Stimulated activated effector memory CD8-positive, alpha-beta T cell treated with anti-CD3 and anti-CD28 coated beads, Interleukin-12 subunit alpha, Interleukin-12 subunit beta, amount 100 ng/mL, for 72 hours (primary cell): ENCODE measurements around the gene TTN.

Experiments used
- ATAC-seq: fragments of 150-1000 bp; cut with Tn5 transposase; 2 replicates; pipeline ENCODE4 v1.10.0; 2021
- DNase-seq, 2 donors: peaks; one replicate each; pipeline ENCODE4 v3.0.0; 2021 to 2022; ENCODE audit warnings: low spot score in 2 of 2
- H3K27ac Mint-ChIP-seq: one replicate; pipeline ENCODE4 v1.8.0; 2022; ENCODE audit warnings: mild to moderate bottlenecking, mixed read lengths
- H3K36me3 Mint-ChIP-seq: one replicate; pipeline ENCODE4 v1.8.0; 2022; ENCODE audit warnings: mild to moderate bottlenecking, mixed read lengths
- H3K4me1 Mint-ChIP-seq: one replicate; pipeline ENCODE4 v1.8.0; 2022; ENCODE audit warnings: mixed read lengths
- H3K4me3 Mint-ChIP-seq: one replicate; pipeline ENCODE4 v1.8.0; 2022; ENCODE audit warnings: mild to moderate bottlenecking, mixed read lengths
- H3K9me3 Mint-ChIP-seq: one replicate; pipeline ENCODE4 v1.8.0; 2022; ENCODE audit warnings: mixed read lengths

Gene TTN

DNA sequence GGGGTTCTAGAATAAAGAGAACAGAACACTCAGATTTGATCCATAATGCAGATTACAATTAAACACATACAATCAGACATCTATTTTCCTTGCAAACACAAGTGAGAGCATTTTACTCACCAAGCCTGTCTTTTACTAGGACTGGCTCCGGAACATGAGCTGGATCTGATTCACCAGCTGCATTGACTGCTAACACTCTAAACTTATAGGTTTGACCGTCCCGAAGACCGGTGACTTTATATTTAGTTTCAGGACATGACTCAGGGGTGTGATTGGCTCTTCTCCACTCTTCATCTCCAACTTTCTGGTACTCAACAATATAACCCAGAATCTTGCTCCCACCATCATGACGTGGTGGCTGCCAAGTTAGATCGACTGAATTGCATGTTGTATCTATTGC is 214.6 kb downstream of the TTN start:
- H3K36me3 Mint-ChIP-seq = peaks cover 10% of the 10 kb centered on the region

DNA sequence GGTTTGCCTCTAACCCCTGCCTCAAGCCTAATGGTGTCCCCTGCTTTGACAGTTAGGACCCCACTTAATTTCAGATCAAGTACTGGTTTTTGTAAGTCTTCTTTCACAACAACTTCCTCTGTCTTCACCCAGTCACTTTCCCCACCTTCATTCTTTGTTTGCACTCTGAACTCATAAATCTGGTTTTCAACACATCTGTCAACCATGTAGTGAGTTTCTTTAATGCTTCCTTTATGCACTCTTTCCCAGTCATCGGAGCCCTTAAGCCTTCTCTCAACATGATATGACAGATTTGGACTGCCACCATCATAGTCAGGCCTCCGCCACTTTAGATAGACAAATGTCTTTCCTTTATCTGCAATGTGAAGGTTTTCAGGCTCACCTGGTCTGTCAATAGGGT is 217.9 kb downstream of the TTN start:
- ATAC-seq (no peak), DNase-seq (no peak)
- H3K4me1 Mint-ChIP-seq = no peaks in the 10 kb centered on the region
- H3K4me3 Mint-ChIP-seq = no peak overlapping the region
- H3K36me3 Mint-ChIP-seq = peaks cover 5% of the 10 kb centered on the region
- H3K27ac Mint-ChIP-seq = peak overlapping the region; percentile 7
- H3K9me3 Mint-ChIP-seq = no peaks in the 10 kb centered on the region

More for the DNA sequence above, 214.6 kb downstream of the TTN start:
- no peak overlapping the region for H3K27ac Mint-ChIP-seq
- DNase-seq (no peak), ATAC-seq (no peak)
- no peak overlapping the region for H3K4me3 Mint-ChIP-seq
- H3K4me1 Mint-ChIP-seq = no peaks in the 10 kb centered on the region
- H3K9me3 Mint-ChIP-seq = no peaks in the 10 kb centered on the region

DNA sequence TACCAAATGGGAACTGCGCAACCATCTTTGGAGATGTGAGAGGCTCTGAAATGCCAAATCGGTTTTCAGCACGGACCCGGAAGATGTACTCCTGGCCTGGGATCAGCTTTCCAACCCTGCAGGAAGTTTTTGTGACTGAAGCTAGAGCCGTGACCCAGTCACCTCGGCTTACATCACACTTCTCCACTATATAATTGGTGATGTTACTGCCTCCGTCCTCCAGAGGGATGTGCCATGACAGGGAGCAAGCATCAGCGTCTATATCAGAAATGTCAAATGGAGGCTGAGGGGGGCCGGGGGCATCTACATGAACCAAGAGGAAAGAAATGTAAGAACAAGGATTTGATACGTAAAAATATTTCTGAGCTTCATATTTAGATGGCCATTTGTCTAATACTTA is 222.6 kb downstream of the TTN start:
- no peak for DNase-seq

GRCh38 chr2:178579006-178579405 is 228.2 kb downstream of the TTN start:
- no peak overlapping the region for H3K4me3 Mint-ChIP-seq
- DNase-seq (no peak), ATAC-seq (no peak)
- no peak overlapping the region for H3K27ac Mint-ChIP-seq
- peaks cover 11% of the 10 kb centered on the region for H3K36me3 Mint-ChIP-seq
- no peaks in the 10 kb centered on the region for H3K4me1 Mint-ChIP-seq
- no peaks in the 10 kb centered on the region for H3K9me3 Mint-ChIP-seq

More for the DNA sequence above, 222.6 kb downstream of the TTN start:
- H3K4me3 Mint-ChIP-seq = no peak overlapping the region
- no peak for ATAC-seq
- H3K9me3 Mint-ChIP-seq = no peaks in the 10 kb centered on the region
- no peaks in the 10 kb centered on the region for H3K36me3 Mint-ChIP-seq
- no peak overlapping the region for H3K27ac Mint-ChIP-seq
- H3K4me1 Mint-ChIP-seq = no peaks in the 10 kb centered on the region

DNA sequence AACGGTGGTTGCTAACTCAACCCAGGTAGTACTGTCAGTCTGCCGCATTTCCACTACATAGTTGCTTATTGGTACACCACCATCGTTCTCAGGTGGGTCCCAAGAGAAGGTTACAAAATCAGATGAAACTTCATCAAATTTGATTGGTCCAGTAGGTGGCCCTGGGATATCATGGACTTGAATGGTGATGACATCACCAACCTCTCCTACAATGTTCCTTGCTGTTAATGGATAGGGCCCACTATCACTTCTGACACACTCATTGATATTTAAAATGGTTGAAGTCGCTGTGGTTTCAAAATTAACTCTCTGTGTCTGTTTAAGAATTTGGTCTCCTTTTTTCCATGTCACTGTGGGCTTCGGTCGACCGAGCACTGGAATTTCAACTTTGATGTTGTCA is 232.4 kb downstream of the TTN start:
- peaks cover 21% of the 10 kb centered on the region for H3K36me3 Mint-ChIP-seq
- DNase-seq (no peak), ATAC-seq (no peak)
- H3K4me3 Mint-ChIP-seq = no peak overlapping the region
- H3K9me3 Mint-ChIP-seq = peaks cover 2% of the 10 kb centered on the region
- H3K4me1 Mint-ChIP-seq = no peaks in the 10 kb centered on the region
- no peak overlapping the region for H3K27ac Mint-ChIP-seq

DNA sequence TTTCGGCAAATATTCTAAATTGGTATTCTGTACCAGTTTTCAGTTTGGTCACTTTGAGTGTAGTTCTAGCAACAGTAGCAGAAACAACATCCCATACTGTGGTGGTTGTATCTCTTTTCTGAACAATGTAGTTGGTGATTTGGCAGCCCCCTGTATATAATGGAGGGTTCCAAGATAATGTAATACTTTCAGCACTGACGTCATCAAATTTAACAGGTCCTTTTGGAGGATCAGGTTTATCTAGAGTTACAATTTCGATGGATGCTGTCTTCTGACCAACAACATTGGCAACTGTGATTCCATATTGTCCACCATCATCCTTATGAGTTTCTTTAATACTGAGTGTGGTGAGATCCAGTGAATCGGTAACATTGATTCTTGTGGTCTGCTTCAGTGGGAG is 239.0 kb downstream of the TTN start:
- H3K9me3 Mint-ChIP-seq = peaks cover 9% of the 10 kb centered on the region

DNA sequence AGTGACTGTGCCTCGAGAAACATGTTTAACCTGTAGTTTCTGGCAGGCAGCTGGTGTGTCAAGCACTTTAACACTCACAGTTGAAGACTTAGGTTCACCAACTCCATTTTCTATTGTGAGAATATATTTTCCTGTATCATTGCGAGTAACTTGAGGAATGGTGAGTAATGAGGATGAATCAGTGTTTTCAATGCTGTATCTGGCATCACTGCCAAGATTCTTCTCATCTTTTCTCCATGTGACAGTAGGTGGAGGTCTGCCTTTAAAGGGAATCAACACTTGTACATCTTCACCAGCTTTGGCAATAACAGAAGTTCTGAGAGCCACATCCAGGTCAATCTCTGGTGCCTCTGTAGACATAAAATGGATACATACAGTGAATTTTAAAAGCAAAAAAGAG is 254.2 kb downstream of the TTN start:
- DNase-seq = no peak
- Mint-ChIP-seq H3K9me3 (no peaks in the 10 kb centered on the region), H3K4me1 (no peaks in the 10 kb centered on the region), H3K36me3 (no peaks in the 10 kb centered on the region), H3K27ac (no peak overlapping the region), H3K4me3 (no peak overlapping the region)
- ATAC-seq = no peak

More for the DNA sequence above, 239.0 kb downstream of the TTN start:
- no peak for ATAC-seq
- no peaks in the 10 kb centered on the region for H3K4me1 Mint-ChIP-seq
- H3K4me3 Mint-ChIP-seq = no peak overlapping the region
- H3K36me3 Mint-ChIP-seq = peaks cover 11% of the 10 kb centered on the region
- DNase-seq = no peak
- no peak overlapping the region for H3K27ac Mint-ChIP-seq

DNA sequence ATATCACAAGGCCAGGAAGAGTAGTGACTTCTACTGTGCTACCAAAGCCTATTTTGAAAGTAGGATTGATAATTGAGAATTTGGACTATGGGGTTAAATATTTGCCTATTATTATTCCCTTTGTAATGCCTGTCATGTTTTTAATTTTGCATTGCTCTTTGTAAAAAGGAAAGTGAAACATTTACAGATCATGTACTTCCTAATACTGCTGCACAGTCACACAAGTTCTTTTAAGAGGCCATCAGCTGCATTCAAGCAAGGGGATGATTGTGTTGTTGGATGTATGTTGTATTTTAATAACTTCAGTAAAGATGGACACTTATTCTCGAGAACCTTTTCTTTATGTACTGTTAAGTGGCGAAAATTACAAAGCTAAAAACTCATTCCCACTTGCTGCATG is 256.9 kb downstream of the TTN start:
- Mint-ChIP-seq H3K36me3 (peaks cover 6% of the 10 kb centered on the region), H3K4me1 (no peaks in the 10 kb centered on the region), H3K9me3 (no peaks in the 10 kb centered on the region), H3K27ac (no peak overlapping the region), H3K4me3 (no peak overlapping the region)
- no peak for DNase-seq
- ATAC-seq = no peak

- ATAC-seq (no peak), DNase-seq (no peak)
- Mint-ChIP-seq H3K4me3 (no peak overlapping the region), H3K9me3 (no peaks in the 10 kb centered on the region), H3K27ac (no peak overlapping the region), H3K36me3 (peaks cover 39% of the 10 kb centered on the region), H3K4me1 (peaks cover 5% of the 10 kb centered on the region)
These were observed 264.7 kb downstream of the TTN start for GRCh38 chr2:178542569-178542968.

DNA sequence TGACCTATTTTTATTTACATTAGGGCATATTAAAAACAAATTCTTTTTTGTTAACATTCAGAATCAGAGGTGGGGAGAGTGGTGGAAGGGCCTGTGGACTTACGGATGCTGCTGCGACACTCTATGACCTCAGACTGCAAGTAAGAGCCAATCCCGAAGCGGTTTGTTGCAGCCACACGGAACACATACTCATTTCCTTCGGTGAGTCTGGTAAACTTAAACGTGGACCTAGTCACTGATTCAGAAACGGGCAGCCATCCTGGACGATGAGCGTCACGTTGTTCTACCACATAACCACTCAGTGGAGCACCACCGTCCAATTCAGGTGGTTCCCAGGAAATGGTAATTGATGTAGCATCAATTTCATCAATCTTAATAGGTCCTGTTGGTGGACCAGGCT is 265.1 kb downstream of the TTN start:
- ATAC-seq (no peak), DNase-seq (no peak)
- peaks cover 5% of the 10 kb centered on the region for H3K4me1 Mint-ChIP-seq
- H3K36me3 Mint-ChIP-seq = peaks cover 39% of the 10 kb centered on the region
- H3K4me3 Mint-ChIP-seq = no peak overlapping the region
- no peak overlapping the region for H3K27ac Mint-ChIP-seq
- no peaks in the 10 kb centered on the region for H3K9me3 Mint-ChIP-seq

DNA sequence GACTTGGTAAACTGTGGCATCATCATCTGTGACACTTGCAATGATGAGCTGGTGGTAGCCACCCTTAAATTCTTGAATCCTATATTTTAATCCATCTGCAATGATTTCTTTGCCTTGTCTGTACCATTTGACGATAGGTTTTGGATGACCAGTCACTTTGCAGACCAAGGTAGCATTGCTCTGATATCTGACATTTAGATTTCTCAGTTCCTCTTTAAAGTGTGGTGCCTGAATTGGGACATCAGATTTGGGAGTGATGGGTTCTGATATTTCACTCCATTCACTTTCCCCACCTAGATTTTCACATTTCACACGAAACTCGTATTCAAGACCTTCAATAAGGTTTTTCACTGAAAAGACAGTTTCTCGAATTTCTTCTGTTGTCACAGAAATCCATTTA is 271.2 kb downstream of the TTN start:
- no peak for ATAC-seq
- Mint-ChIP-seq H3K4me1 (peaks cover 22% of the 10 kb centered on the region), H3K36me3 (peaks cover 45% of the 10 kb centered on the region), H3K9me3 (no peaks in the 10 kb centered on the region), H3K4me3 (no peak overlapping the region), H3K27ac (no peak overlapping the region)
- no peak for DNase-seq

GRCh38 chr2:178531168-178531567 is 276.1 kb downstream of the TTN start:
- Mint-ChIP-seq H3K4me1 (peaks cover 28% of the 10 kb centered on the region), H3K4me3 (peak overlapping the region; percentile 17), H3K9me3 (no peaks in the 10 kb centered on the region), H3K36me3 (peaks cover 36% of the 10 kb centered on the region), H3K27ac (no peak overlapping the region)
- no peak for DNase-seq
- ATAC-seq = no peak

DNA sequence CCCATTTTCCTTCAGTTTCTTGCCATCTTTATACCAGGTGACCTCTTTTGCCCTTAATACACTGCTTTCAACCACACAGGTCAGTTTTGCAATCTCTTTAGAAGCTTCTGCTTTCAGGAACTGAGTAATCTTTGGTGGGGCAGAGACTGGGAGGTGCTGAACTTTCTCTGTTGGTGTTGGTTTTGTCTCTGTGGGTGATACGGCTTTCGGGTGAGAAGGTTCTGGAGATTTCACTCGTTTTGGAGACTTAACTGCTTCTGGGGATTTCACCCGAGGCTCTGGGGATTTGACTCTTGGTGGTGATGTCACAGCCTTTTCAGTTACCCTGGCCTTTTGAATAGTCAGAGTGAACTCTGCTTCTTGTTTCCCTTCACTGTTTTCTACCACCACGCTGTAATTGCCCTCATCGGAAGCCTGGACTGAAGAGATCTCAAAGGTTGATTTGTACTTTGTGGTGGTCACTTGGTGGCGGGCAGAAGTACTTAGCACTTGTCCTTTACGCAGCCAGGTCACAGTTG is 276.5 kb downstream of the TTN start:
- Mint-ChIP-seq H3K4me3 (peak overlapping the region; percentile 17), H3K4me1 (peaks cover 33% of the 10 kb centered on the region), H3K27ac (no peak overlapping the region), H3K36me3 (peaks cover 36% of the 10 kb centered on the region), H3K9me3 (no peaks in the 10 kb centered on the region)
- peak; percentile 97 for ATAC-seq
- peak in 1 of 2 donors; percentile 70 for DNase-seq

- H3K27ac Mint-ChIP-seq = no peak overlapping the region
- DNase-seq (no peak), ATAC-seq (no peak)
- H3K4me3 Mint-ChIP-seq = no peak overlapping the region
- peaks cover 31% of the 10 kb centered on the region for H3K36me3 Mint-ChIP-seq
- no peaks in the 10 kb centered on the region for H3K9me3 Mint-ChIP-seq
- H3K4me1 Mint-ChIP-seq = peaks cover 36% of the 10 kb centered on the region
These were observed 277.1 kb downstream of the TTN start for GRCh38 chr2:178530131-178530530.

GRCh38 chr2:178529194-178529593 is 278.0 kb downstream of the TTN start:
- H3K27ac Mint-ChIP-seq = no peak overlapping the region

GRCh38 chr2:178528647-178529046 is 278.6 kb downstream of the TTN start:
- Mint-ChIP-seq H3K36me3 (peaks cover 23% of the 10 kb centered on the region), H3K27ac (no peak overlapping the region), H3K4me3 (no peak overlapping the region), H3K9me3 (no peaks in the 10 kb centered on the region), H3K4me1 (peaks cover 39% of the 10 kb centered on the region)
- ATAC-seq (no peak), DNase-seq (peak in 1 of 2 donors; percentile 30)

More at GRCh38 chr2:178529194-178529593, 278.0 kb downstream of the TTN start:
- Mint-ChIP-seq H3K36me3 (peaks cover 28% of the 10 kb centered on the region), H3K4me3 (no peak overlapping the region), H3K9me3 (no peaks in the 10 kb centered on the region), H3K4me1 (peaks cover 38% of the 10 kb centered on the region)
- DNase-seq (no peak), ATAC-seq (no peak)

DNA sequence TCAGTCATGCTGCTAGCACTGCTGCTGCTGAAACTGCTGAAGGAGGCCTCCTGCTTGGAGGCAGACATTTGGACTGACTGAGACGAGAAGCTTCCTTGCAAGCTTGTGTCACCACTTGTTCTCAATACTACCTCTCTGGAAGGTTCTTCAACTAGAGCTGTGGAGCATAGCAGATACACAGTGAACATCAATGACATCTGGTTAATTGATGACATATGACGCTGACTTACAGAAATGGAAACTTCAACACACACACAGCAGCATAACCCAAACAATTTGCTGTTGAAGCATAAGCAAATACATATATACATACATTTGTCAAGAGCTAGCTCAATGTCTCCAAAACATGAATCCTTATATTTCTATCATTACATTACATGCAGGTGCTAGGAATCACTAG is 279.6 kb downstream of the TTN start:
- no peak for ATAC-seq
- Mint-ChIP-seq H3K9me3 (no peaks in the 10 kb centered on the region), H3K27ac (no peak overlapping the region), H3K36me3 (peaks cover 16% of the 10 kb centered on the region), H3K4me3 (no peak overlapping the region), H3K4me1 (peaks cover 45% of the 10 kb centered on the region)
- DNase-seq = peak in 1 of 2 donors; percentile 39
